HG03439 (cell line): ENCODE data around the gene ADGRD1.

Experiments
- ATAC-seq: cut with Tn5 transposase; IDR thresholded peaks from one replicate; pipeline ENCODE4 v1.9.1; 2021; ENCODE audit warnings: mild to moderate bottlenecking, moderate library complexity; ENCODE audit not compliant: unreplicated experiment

Gene ADGRD1

GRCh38 chr12:131038961-131039950 is 85.5 kb downstream of the ADGRD1 start:
- ATAC-seq = no peak

- ATAC-seq = no peak
Observed at GRCh38 chr12:131040491-131040890, 86.8 kb downstream of the ADGRD1 start.

- ATAC-seq = no peak
Observed at GRCh38 chr12:131041216-131041967, 87.7 kb downstream of the ADGRD1 start.

- no peak for ATAC-seq
Observed at GRCh38 chr12:131041968-131042833, 88.5 kb downstream of the ADGRD1 start.

- ATAC-seq = no peak
Observed at GRCh38 chr12:131042834-131043245, 89.1 kb downstream of the ADGRD1 start.

GRCh38 chr12:131043401-131043871 is 89.7 kb downstream of the ADGRD1 start:
- ATAC-seq = no peak

GRCh38 chr12:131044136-131044535 is 90.4 kb downstream of the ADGRD1 start:
- ATAC-seq = no peak

- no peak for ATAC-seq
Observed at GRCh38 chr12:131044760-131045381, 91.2 kb downstream of the ADGRD1 start.

- no peak for ATAC-seq
Observed at GRCh38 chr12:131045705-131046460, 92.2 kb downstream of the ADGRD1 start.

GRCh38 chr12:131046813-131047788 is 93.4 kb downstream of the ADGRD1 start:
- ATAC-seq = no peak

- ATAC-seq = no peak
Observed at GRCh38 chr12:131047789-131048610, 94.3 kb downstream of the ADGRD1 start.

GRCh38 chr12:131048611-131048990 is 94.9 kb downstream of the ADGRD1 start:
- ATAC-seq = no peak

- ATAC-seq = no peak
Observed at GRCh38 chr12:131049002-131049401, 95.3 kb downstream of the ADGRD1 start.

- no peak for ATAC-seq
Observed at GRCh38 chr12:131049549-131050339, 96.0 kb downstream of the ADGRD1 start.

GRCh38 chr12:131050463-131051154 is 96.9 kb downstream of the ADGRD1 start:
- no peak for ATAC-seq

- no peak for ATAC-seq
Observed at GRCh38 chr12:131051155-131051473, 97.4 kb downstream of the ADGRD1 start.
